ENCODE data around the gene RPL35A. TPM values are rescaled to one million over a fixed set of nuclear protein-coding genes. Genes with fewer than 3 reads are reported as not detected.
"Not testable (repeated sequence)": the region's sequence is repeated elsewhere in the genome, so short reads cannot be mapped to it uniquely, and the experiment has no call there.

The RPL35A gene
- total RNA-seq, 1 experiment from 2014 or later, result 1,880 TPM

DNA sequence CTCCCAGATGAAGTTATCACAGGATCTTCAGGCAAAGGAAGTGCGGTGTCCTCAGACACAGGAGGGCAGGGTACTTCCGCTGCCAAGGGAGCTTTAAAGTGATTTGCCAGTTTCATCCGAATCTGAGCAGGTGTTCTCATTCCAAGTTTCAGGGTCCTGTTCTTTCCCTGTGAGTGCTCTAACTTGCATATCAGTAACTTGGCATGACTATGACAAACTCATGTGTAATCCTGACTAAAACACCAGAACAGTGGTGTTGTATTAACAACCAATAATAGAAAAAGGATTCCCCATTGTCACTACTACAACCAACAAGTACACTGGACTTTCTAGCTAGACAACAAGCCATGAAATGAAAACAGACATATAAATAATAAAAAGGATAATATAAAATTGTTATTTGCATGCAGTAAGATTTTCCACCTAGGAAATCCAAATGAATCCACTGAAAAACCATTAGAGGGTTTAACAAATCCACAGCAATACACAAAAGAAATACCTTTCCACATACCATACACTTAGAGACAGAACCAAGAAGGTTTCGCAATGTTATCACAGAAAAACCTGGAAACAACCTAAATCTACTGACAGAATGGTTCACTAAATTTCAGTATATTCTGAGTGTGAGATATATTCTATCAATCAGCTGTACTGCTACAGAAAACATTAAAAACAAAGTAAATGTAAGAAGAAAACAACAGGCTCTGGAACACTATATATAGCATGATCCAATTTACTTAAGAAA, 40.9 kb upstream of the RPL35A start:
- no peak for TF ChIP-seq CTCF (conservative IDR thresholded peaks at IDR 0.05)
- TF ChIP-seq EZH2 (IDR thresholded peaks at IDR 0.05; ENCODE audit: low read depth), result no peak
- no TSS peak for BruUV-seq (replicated peaks)
- no peaks in the 10 kb centered on the region for H3K27me3 ChIP-seq (ENCODE audit: insufficient read depth, low read depth)
- no peaks in the 10 kb centered on the region for H3K36me3 ChIP-seq (ENCODE audit: low read depth)
- no peak overlapping the region for H3K4me2 ChIP-seq
- H3K79me2 ChIP-seq (ENCODE audit: low read depth), result no peaks in the 10 kb centered on the region
- no peaks in the 10 kb centered on the region for H3K9me3 ChIP-seq (ENCODE audit: insufficient read depth, low read depth)
- ChIA-PET POLR2A (ENCODE audit: unreplicated experiment) (no interaction called here), CTCF (no interaction called here)
- peaks cover 23% of the 10 kb centered on the region for H3F3A ChIP-seq (ENCODE audit: insufficient read depth, low read depth)
- H3K4me3 ChIP-seq, result no peak overlapping the region
- no peak for DNase-seq
- no peaks in the 10 kb centered on the region for H4K20me1 ChIP-seq (ENCODE audit: insufficient read depth)
- no peak overlapping the region for H3K27ac ChIP-seq
- H3K9me2 ChIP-seq (ENCODE audit: insufficient read depth), result no peaks in the 10 kb centered on the region
- intact Hi-C loops (cut with micrococcal nuclease; ENCODE audit: unreplicated experiment), result loop anchor here (5.0 kb wide), 1 partner anchor 123 kb away; no protein-coding TSS in a partner anchor
- H2AFZ ChIP-seq, result no peak overlapping the region
- H3K4me1 ChIP-seq (replicated peaks; ENCODE audit: insufficient read depth), result peaks cover 18% of the 10 kb centered on the region

- Histone ChIP-seq H3K9me2 (ENCODE audit: insufficient read depth) (no peaks in the 10 kb centered on the region), H3K27me3 (ENCODE audit: insufficient read depth, low read depth) (no peaks in the 10 kb centered on the region), H3F3A (ENCODE audit: insufficient read depth, low read depth) (peaks cover 4% of the 10 kb centered on the region; the same call in 1 of the 2 replicates), H3K4me1 (replicated peaks; ENCODE audit: insufficient read depth) (no peaks in the 10 kb centered on the region), H3K4me2 (no peak overlapping the region), H2AFZ (no peak overlapping the region), H3K9me3 (ENCODE audit: insufficient read depth, low read depth) (no peaks in the 10 kb centered on the region), H3K27ac (no peak overlapping the region), H3K4me3 (no peak overlapping the region), H4K20me1 (ENCODE audit: insufficient read depth) (no peaks in the 10 kb centered on the region), H3K79me2 (ENCODE audit: low read depth) (no peaks in the 10 kb centered on the region), H3K36me3 (ENCODE audit: low read depth) (no peaks in the 10 kb centered on the region)
- no peak for DNase-seq
- ChIA-PET CTCF (interaction anchor here (1.3 kb wide), 1 partner anchor 30 kb away, joined by 4 read pairs; no protein-coding TSS in a partner anchor), POLR2A (ENCODE audit: unreplicated experiment) (interaction anchor here (0.5 kb wide), 1 partner anchor 37 kb away, joined by 4 read pairs; the partner anchor contains the start of gene RPL35A)
- intact Hi-C loops (cut with micrococcal nuclease; ENCODE audit: unreplicated experiment), result no loop called here
- TF ChIP-seq CTCF (conservative IDR thresholded peaks at IDR 0.05) (no peak), EZH2 (IDR thresholded peaks at IDR 0.05; ENCODE audit: low read depth) (no peak)
- BruUV-seq (replicated peaks), result no TSS peak
Measured at GRCh38 chr3:197912741-197913476, 37.1 kb upstream of the RPL35A start.

GRCh38 chr3:197913641-197914380, 36.2 kb upstream of the RPL35A start:
- H3K36me3 ChIP-seq (ENCODE audit: low read depth), result no peaks in the 10 kb centered on the region
- no peaks in the 10 kb centered on the region for H3K9me3 ChIP-seq (ENCODE audit: insufficient read depth, low read depth)
- TF ChIP-seq EZH2 (IDR thresholded peaks at IDR 0.05; ENCODE audit: low read depth) (no peak), CTCF (conservative IDR thresholded peaks at IDR 0.05) (no peak)
- H3K4me3 ChIP-seq, result no peak overlapping the region
- peaks cover 4% of the 10 kb centered on the region; the same call in 1 of the 2 replicates for H3F3A ChIP-seq (ENCODE audit: insufficient read depth, low read depth)
- intact Hi-C loops (cut with micrococcal nuclease; ENCODE audit: unreplicated experiment), result no loop called here
- POLR2A ChIA-PET (ENCODE audit: unreplicated experiment), result no interaction called here
- H3K4me1 ChIP-seq (replicated peaks; ENCODE audit: insufficient read depth), result no peaks in the 10 kb centered on the region
- H3K79me2 ChIP-seq (ENCODE audit: low read depth), result no peaks in the 10 kb centered on the region
- no peaks in the 10 kb centered on the region for H3K9me2 ChIP-seq (ENCODE audit: insufficient read depth)
- H4K20me1 ChIP-seq (ENCODE audit: insufficient read depth), result no peaks in the 10 kb centered on the region
- CTCF ChIA-PET, result interaction anchor here (1.3 kb wide), 1 partner anchor 29 kb away, joined by 4 read pairs; no protein-coding TSS in a partner anchor
- no peak overlapping the region for H2AFZ ChIP-seq
- no peaks in the 10 kb centered on the region for H3K27me3 ChIP-seq (ENCODE audit: insufficient read depth, low read depth)
- no TSS peak for BruUV-seq (replicated peaks)
- no peak for DNase-seq
- no peak overlapping the region for H3K4me2 ChIP-seq
- no peak overlapping the region for H3K27ac ChIP-seq

DNA sequence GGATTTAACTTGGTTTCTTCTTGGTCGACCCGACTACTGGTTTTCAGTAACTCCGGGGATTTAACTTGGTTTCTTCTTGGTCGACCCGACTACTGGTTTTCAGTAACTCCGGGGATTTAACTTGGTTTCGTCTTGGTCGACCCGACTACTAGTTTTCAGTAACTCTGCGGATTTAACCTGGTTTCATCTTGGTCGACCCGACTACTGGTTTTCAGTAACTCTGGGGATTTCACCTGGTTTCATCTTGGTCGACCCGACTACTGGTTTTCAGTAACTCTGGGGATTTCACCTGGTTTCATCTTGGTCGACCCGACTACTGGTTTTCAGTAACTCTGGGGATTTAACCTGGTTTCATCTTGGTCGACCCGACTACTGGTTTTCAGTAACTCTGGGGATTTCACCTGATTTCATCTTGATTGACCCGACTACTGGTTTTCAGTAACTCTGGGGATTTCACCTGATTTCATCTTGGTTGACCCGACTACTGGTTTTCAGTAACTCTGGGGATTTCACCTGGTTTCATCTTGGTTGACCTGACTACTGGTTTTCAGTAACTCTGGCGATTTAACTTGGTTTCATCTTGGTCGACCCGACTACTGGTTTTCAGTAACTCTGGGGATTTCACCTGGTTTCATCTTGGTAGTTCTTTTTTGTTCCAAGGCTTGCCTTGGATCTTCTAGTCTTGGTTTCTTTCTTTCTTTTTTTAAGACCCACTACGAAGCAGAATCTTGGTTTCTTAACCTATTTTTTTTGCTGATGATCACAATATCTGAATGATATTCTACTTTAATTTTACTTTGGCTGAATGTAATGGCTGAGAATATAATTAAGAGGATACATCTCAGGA, 28.3 kb upstream of the RPL35A start:
- H3K27me3 ChIP-seq (ENCODE audit: insufficient read depth, low read depth); DNase-seq; H3K36me3 ChIP-seq (ENCODE audit: low read depth); intact Hi-C loops (cut with micrococcal nuclease; ENCODE audit: unreplicated experiment); BruUV-seq (replicated peaks); POLR2A ChIA-PET (ENCODE audit: unreplicated experiment); H3K4me1 ChIP-seq (replicated peaks; ENCODE audit: insufficient read depth); H4K20me1 ChIP-seq (ENCODE audit: insufficient read depth); H3K9me3 ChIP-seq (ENCODE audit: insufficient read depth, low read depth); H3K4me3 ChIP-seq; H2AFZ ChIP-seq; H3K27ac ChIP-seq; H3F3A ChIP-seq (ENCODE audit: insufficient read depth, low read depth); H3K79me2 ChIP-seq (ENCODE audit: low read depth); H3K4me2 ChIP-seq; CTCF ChIA-PET; H3K9me2 ChIP-seq (ENCODE audit: insufficient read depth): not testable (repeated sequence)
